Measurements from ENCODE around the gene MBD3L1.

- TF ChIP-seq EP300 (IDR thresholded peaks at IDR 0.05; ENCODE audit: borderline replicate concordance in 1 of 2, low read depth in 1 of 2, low read length in 1 of 2) (no peak), POLR2AphosphoS5 (IDR thresholded peaks at IDR 0.05; ENCODE audit: low read depth, low read length) (no peak), CTCF (IDR thresholded peaks at IDR 0.05) (no peak), RCOR1 (IDR thresholded peaks at IDR 0.05; ENCODE audit: low read length) (no peak)
Observed at GRCh38 chr19:8877854-8878705, 45.9 kb downstream of the MBD3L1 start.
